ENCODE measurements around the gene ARHGAP9.

DNA sequence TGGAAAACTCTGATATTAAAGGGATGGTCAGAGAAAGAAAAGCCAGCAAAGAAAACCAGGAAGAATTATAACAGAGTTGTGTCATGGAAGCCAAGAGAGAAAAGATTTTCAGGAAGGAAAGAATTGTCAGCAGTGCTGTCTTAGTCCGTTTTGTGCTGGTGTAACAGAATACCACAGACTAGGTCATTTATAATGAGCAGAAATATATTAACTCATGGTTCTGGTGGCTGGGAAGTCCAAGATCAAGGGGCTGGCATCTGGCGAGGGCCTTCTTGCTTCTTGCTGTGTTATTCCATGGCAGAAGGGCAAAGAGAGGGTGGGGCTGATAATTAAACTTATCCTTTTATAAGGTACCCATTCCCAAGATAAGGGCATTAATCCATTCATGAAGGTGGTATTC lies 31.0 kb downstream of the ARHGAP9 start:
- TF ChIP-seq, protein P1, sequence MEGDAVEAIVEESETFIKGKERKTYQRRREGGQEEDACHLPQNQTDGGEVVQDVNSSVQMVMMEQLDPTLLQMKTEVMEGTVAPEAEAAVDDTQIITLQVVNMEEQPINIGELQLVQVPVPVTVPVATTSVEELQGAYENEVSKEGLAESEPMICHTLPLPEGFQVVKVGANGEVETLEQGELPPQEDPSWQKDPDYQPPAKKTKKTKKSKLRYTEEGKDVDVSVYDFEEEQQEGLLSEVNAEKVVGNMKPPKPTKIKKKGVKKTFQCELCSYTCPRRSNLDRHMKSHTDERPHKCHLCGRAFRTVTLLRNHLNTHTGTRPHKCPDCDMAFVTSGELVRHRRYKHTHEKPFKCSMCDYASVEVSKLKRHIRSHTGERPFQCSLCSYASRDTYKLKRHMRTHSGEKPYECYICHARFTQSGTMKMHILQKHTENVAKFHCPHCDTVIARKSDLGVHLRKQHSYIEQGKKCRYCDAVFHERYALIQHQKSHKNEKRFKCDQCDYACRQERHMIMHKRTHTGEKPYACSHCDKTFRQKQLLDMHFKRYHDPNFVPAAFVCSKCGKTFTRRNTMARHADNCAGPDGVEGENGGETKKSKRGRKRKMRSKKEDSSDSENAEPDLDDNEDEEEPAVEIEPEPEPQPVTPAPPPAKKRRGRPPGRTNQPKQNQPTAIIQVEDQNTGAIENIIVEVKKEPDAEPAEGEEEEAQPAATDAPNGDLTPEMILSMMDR (IDR thresholded peaks at IDR 0.05 in 8 of 11, conservative IDR thresholded peaks at IDR 0.05 in 3 of 11): no peak
- no peak for TF ChIP-seq POLR2A (IDR thresholded peaks at IDR 0.05)
- TF ChIP-seq POLR2AphosphoS5 (IDR thresholded peaks at IDR 0.05): no peak
